Non-pigmented ciliary epithelial cell (primary cell): Measurements from ENCODE around the gene RADIL.

Experiments
- DNase-seq: peaks from one replicate; pipeline ENCODE4 v3.0.0-alpha.2; 2010; ENCODE audit warnings: low read depth

Gene RADIL

DNA sequence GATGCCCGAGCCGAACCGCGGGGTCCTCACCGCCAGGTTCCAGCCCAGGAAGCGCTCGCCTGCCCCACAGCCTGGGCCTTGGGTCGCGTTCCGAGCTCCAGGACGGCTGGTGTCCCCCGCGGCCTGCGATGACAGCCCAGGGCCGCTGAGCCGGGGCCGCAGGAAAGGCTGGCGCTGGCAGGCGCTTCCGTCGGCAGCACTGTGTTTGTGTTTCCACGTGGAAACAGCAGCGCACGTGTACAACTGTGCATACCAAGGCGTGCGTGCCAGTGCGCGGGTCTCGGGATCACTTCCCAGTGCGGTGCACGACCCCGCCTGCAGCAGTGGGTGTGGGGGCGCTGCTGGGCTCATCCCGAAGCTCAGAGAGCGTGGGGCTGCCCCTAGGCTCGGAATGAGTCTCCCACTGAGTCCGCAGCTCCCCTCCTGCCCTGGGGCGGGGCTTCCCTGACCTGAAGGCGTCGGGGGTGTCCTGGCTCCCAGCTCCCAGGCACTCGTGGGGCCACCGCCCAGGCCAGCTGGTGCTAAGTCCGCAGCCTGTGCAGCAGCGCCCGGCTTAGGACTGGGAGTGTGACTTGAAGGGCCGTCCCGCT is 90.9 kb downstream of the RADIL start:
- no peak for DNase-seq

DNA sequence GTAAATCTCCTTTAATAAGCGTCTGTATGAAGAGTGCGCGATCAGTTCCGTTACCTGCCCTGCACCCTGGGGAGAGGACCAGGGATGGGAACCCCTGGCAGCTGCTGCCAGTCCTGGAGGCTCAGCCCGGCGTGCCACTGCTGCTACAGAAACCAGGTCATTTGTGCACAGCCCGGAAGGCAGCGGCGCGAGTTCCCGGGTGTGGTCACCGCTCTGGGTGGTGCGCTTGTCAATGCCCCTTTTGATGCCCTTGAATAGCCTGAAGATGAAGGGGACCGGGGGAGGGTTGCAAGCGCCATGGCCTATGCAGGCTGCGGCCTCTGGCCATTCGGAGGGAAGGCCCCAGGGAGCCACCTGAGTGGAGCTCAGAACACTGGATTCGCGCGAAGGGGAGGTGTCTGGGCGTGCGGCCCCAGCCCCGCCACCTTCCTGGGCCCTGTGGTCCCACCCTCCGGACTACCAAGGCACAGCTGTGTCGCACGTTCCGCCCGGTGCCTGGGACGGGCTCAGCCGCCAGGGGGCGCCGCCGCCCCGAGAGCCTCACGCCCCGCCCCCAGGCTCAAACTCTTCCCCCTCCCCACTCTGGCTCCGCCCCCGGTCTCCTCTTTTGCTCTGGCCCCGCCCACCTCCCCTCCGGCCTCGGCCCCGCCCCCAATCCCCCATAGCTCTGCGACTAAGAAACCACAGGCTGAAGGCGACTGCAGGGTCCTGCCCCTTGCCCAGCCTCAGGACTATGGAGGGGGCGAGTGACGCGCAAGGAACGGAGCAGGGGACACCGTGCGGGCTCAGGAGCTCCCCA is 91.6 kb downstream of the RADIL start:
- no peak for DNase-seq

GRCh38 chr7:4791101-4791737 is 92.3 kb downstream of the RADIL start:
- DNase-seq = no peak

DNA sequence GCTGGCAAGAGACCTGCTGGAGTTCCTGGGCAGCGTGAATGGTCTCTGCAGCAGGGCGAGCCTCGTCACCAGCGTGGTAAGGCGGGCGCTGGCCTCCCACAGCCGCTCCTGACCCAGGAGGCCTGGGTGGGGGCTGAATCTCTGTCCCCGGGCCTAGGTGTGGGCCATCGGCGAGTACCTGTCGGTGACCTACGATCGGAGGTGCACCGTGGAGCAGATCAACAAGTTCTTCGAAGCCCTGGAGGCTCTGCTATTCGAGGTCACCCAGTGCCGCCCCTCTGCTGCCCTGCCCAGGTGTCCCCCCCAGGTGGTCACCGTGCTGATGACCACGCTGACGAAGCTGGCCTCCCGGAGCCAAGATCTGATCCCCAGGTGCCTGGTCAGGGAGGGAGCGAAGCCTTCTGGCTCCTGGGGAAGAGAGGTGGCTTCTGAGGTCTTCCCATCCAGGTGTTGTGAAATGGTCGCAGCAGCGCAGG is 93.0 kb downstream of the RADIL start:
- DNase-seq = no peak

DNA sequence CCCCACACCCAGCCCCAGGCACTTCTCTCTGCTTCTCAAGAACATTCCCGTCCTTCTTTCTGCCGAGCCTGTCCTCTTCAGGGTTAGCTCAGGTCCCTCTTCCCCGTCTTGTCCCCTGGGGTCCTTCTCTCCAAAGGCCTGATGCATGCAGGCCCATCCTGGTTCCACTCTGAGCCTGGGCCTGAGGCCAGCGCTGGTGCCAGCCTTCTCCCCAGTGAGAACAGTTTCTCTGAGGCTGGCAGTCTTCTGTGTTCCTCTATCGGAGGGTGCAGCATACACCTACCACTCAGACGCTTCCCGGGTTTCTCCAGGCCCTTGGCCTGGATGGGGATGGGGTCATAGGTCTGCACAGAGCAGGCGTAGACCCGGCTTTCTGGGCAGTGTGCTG is 93.4 kb downstream of the RADIL start:
- DNase-seq = no peak

DNA sequence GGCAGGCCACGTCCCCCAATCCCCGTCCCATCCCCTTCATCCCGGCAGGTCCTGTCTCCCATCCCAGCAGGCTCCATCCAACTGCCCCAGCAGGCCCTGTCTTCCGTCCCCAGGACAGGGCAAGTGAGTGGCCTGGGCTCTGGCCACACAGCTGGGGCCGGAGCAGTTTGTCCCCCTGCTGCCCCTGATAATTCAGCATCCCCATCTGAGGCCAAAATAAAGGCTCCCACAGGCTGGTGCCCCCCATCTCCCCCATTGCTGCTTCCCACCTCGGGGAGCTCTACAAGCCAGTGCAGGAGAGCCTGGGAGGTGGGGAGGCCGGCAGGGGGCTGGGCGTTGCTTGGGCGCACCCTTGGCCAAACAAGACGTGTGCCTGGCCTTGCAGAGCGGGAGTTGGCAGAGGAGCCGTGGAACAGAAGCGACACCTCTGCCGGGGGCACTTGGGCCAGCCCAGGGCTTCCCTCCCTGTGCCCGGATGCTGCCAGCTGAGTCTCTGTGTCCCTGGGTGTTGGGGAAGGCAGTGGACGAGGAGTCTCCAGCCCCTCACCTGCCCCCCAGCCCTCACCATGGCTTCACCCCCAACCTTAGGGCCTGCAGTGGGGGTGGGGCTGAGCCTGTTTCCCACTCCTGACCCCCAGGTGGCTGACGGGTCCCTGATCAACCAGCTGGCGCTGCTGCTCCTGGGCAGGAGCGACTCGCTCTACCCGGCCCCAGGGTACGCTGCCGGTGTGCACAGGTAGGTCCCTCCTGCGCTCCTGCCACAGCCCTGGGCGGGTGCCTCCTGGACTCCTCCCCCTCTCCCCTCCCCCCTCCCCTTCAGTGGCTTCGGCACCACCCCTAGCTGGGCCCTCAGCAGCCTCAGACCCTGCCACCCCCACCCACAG is 94.1 kb downstream of the RADIL start:
- no peak for DNase-seq

DNA sequence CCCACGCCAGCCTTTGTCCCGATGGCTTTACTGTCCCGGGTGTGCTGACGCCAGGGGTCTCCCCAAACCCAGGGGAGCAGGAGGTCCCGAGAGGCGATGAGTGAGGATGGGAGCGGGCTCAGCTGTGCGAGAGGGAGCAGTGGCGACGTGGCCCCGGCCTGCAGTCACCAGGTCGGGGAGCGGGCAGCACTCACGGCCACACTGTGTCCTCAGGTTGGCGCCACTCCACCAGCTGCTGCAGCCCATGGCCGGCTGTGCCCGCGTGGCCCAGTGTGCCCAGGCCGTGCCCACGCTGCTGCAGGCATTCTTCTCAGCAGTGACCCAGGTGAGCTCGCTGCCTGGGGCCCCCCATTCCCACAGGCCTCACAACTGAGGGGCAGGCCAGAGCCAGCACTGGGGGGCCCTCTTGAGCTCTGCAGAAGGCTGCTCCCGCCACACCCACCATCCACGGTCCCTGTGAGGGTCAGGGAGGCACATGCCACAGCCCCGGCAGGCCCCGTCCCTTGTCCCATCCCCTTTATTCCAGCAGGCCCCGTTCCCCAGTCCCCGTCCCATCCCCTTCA is 94.8 kb downstream of the RADIL start:
- no peak for DNase-seq

GRCh38 chr7:4787947-4788626 is 95.4 kb downstream of the RADIL start:
- DNase-seq = no peak

DNA sequence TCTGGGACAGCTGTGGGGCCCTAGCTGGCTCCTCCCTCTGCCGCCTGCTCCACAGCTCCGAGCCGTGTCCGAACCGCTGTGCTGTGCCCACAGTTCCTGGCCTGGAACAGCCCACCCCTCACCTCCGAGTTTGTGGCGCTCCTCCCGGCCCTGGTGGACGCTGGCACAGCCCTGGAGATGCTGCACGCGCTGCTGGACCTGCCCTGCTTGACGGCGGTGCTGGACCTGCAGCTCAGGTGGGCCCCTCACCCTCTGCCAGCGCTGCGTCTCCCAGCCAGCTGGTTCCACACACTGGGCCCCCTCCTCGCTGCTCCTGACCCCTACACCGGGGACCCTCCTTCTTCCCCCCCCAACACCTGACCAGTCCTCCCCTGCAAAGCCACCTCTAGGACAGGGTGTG is 96.0 kb downstream of the RADIL start:
- no peak for DNase-seq

GRCh38 chr7:4786015-4786414 is 97.5 kb downstream of the RADIL start:
- DNase-seq = no peak

DNA sequence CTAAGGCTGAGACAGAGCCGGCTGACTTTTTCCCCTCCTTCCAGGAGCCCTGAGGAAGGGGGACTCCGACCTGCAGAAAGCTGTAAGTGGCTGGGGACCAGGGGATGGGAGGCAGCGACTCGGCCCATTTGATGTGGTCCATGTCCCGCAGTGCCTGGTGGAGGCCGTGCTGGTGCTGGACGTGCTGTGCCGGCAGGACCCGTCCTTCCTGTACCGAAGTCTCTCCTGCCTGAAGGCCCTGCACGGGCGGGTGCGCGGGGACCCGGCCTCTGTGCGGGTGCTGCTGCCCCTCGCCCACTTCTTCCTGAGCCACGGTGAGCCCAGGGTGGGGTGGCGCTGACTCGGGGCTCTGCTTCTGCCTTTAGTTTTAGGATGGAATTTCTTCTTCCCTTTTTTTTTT is 98.1 kb downstream of the RADIL start:
- no peak for DNase-seq

DNA sequence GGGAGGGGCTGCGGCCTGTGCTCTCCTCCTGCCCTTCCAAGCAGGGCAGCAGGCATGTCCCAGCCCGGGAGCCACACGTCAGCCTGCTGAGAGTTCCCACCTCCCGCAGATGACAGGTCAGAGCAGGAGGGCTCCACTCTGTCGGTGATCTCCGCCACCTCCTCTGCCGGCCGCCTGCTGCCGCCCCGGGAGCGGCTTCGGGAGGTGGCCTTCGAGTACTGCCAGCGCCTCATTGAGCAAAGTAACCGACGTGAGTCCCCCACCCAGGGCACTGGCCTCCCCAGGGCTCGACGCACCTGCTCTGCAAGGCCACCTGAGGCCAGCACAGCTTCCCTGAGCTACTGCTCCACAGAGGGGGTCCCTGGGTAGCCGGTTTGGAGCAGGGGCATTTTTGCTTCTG is 98.7 kb downstream of the RADIL start:
- DNase-seq = no peak

DNA sequence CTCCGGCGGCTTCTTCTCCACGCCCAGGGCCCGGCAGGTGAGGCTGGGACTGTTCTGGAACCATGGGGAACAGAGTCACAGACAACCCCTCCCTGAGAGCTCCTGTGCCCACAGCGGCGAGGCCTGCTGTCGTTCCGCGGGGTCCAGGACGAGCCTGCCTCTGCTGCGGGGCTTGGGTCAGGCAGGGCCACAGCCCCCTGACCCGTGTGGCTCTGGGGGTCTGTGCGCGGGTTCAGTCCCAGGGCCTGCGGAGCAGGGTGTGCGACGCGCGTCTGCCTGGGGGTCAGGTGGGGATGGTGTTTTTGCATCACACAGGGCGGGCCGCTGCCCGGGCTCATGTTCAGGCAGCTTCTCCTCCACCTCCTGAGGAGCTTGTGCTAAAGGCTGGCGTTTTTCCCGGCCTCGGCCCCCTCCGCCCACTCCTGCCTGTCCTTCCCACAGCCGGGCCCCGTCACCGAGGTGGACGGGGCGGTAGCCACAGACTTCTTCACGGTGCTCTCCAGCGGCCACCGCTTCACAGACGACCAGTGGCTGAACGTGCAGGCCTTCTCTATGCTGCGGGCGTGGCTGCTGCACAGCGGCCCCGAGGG is 99.7 kb downstream of the RADIL start:
- no peak for DNase-seq

DNA sequence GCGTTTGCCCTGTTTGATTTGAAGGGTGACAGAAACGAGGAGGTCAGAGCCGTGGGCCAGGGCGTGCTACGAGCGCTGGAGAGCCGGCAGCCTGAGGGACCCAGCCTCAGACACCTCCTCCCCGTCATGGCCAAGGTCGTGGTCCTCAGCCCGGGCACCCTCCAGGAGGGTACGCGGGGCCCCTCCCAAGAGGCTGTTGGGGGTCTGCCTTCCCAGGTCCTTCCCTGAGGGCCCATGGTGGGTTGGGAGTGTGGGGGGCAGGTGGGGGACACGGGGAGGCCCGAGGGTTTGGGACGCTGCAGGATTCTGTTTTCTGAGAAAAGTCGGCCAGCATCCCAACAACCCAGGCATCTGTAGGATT is 100.2 kb downstream of the RADIL start:
- no peak for DNase-seq

DNA sequence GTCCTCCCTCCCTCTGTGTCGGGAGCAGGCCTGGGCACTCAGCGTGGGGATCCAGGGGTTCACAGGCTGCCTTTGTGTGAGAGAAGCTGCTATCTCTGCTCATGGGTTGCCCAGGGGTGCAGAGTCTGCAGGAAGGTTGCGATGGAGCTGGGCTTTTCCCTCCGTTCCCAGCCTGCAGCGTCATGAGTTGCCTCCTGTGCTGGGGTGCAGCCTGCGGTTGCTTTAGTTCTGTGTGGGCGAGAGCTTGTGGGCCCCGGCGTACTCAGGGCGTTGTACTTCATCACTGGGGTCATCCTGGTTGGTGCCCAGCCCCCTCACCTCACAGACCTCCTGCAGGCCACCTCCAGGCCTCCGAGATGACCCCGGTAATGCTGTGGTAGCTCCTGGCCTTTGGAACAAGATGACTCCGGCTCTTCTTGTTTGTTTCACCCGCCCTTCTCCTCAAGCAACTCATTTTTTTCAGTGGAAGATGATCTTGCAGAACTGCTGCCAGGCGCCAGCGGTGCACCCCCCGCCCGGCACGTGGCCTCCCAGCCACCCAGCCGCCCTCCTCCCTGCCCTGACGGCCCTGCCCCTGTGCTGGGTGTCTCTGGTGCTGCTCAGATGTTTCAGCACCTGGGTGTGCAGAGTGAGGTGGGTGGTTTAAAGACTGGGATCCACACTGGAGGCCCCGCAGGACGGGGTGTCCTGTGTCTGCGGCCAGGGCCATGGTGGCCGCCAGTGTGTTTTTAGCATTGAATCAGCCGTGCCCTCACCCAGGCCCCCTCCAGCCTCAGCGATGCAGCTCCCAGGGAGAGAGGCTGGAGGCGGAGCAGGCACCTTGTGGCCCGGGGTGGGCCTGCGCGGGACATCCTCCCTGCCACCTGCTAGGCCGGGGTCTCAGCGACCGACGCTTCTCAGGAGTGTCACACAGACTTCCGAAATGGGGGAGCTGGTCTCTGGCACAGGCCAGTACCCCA is 100.9 kb downstream of the RADIL start:
- DNase-seq = no peak

DNA sequence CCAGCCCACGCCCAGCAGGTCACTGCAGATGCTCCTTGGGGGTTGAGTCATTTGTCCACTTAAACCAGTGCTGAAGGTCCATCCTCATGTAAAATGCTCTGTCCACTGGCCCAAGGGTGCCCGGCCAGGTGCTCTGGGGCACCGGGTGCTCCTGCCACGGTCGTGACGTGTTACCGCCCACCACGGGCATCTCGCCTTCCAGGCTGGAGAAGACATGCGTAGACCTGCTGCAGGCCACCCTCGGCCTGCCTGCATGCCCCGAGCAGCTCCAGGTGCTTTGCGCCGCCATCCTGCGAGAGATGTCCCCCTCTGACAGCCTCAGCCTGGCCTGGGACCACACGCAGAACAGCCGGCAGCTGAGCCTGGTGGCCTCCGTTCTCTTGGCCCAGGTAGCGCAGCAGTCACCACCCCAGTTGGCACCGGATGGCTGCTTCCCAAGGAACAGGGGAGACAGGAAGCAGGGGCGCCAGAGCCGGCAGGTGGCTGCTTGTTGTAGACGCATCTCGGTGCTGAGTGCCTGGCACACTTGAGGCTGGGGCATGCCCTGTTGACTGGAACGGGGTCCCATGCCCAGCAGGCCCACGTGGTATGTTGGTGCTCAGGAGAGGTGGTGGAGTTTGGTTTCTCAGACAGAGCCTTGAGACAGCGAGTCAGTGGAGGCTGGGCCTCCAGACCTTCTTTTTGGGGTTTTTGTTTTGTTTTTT is 102.0 kb downstream of the RADIL start:
- DNase-seq = no peak

DNA sequence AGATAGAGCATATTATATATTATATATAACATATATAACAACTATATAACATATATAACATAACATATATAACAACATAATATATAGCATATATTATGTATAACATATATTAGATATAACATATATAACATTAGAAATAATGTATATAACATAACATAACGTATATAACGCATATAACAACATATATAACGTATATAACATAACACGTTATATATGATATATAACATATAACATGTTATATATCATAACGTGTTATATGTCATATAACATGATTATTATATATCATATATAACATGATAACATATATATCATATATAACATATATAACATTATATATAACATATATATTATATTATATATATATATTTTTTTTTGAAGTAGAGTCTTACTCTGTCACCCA is 104.4 kb downstream of the RADIL start:
- DNase-seq = no peak

DNA sequence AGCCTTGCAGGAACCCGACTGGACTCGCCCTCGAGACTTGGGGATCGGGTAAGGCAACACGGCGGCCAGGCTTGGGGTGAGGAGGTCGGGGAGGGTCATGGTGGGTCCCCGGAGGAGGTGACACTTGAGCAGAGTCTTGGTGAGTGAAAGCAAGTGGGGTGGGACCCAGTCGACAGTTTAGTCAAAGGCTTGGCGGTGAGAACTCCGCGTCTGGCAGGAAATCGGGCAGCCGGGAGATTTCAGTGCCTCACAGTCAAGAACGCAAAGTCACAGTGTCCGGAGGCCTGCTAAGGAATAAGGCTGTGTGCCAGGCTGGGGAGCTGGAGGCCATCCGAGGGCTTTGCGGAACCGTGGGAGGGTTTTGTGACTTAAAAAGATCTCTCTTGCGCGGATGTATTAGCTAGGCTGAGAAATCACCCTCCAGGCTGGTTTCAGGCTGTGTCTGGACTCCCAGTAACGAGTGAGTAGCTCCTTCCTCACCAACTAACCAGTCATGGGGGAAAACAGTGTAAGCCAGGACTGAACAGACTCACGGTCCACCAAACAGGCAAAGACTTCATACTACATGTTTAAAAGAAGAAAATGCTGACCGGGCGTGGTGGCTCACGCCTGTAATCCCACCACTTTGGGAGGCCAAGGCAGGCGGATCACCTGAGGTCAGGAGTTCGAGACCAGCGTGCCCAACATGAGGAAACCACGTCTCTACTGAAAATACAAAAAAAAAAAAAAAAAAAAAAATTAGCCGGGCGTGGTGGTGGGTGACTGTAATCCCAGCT is 107.5 kb downstream of the RADIL start:
- DNase-seq = no peak
